ENCODE data around the gene BRD7.

DNA sequence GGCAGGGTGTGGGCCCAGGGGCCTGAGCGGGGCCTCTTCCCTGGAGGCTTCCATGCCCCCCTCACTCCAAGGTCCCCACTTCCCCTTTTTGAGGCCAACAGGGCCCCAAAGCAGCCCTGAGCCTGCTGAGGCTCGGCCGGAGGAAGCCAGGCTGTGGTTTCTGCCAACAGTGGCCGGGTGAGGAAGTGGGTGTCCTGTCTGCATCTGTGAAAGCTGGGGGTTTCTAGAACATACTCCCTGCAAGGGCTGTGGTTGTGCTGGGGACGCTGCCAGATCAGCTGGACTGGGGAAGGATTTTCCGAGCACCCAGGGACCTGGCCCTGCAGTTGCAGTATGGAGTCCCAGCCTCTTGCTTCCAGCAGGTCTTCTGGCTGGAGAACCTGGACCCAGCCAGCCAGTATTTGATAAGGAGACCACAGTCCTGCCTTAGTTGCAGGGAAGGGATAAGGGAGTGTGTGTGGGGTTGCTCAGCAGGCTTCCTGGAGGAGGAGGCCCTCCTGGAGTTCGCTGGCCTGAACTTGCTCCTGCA is 86.7 kb downstream of the BRD7 start:
- TF ChIP-seq, protein P1, sequence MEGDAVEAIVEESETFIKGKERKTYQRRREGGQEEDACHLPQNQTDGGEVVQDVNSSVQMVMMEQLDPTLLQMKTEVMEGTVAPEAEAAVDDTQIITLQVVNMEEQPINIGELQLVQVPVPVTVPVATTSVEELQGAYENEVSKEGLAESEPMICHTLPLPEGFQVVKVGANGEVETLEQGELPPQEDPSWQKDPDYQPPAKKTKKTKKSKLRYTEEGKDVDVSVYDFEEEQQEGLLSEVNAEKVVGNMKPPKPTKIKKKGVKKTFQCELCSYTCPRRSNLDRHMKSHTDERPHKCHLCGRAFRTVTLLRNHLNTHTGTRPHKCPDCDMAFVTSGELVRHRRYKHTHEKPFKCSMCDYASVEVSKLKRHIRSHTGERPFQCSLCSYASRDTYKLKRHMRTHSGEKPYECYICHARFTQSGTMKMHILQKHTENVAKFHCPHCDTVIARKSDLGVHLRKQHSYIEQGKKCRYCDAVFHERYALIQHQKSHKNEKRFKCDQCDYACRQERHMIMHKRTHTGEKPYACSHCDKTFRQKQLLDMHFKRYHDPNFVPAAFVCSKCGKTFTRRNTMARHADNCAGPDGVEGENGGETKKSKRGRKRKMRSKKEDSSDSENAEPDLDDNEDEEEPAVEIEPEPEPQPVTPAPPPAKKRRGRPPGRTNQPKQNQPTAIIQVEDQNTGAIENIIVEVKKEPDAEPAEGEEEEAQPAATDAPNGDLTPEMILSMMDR (IDR thresholded peaks at IDR 0.05 in 4 of 5, conservative IDR thresholded peaks at IDR 0.05 in 1 of 5) = no peak
- no peak for TF ChIP-seq POLR2A (IDR thresholded peaks at IDR 0.05)

Measured in gastrocnemius medialis (tissue), 4 donors.